Posterior vena cava (tissue), 2 donors: ENCODE measurements around the gene EMP3. TPM values are rescaled to one million over a fixed set of nuclear protein-coding genes. Genes with fewer than 3 reads are reported as not detected.
A peak's percentile ranks its signal among the peaks of the same experiment; 100 is the strongest.
"Not testable (repeated sequence)": the region's sequence is repeated elsewhere in the genome, so short reads cannot be mapped to it uniquely, and the experiment has no call there.

Source experiments
- DNase-seq: peaks from one replicate; pipeline ENCODE4 v3.0.0-alpha.2; 2020; ENCODE audit warnings: low spot score
- intact Hi-C, 2 donors: fragments of 100-400 bp; cut with DNase I; formaldehyde crosslinking; loops; one replicate each; pipeline versions ENCODE4 v1.14.1 to v1.14.2; 2022 to 2023
- long read RNA-seq, 2 donors: library from polyadenylated mRNA; unstranded; transcript quantifications; one replicate each; pipeline ENCODE4 v2.0.0, GENCODE V29; 2020 to 2021
- total RNA-seq, 2 donors: library from RNA; stranded (reverse); fragmentation: NEBNext Ultra II Directional; extraction: Animal tissue kit (Norgen Biotek cat#: 25700); gene quantifications; one replicate each; pipeline ENCODE4 v1.2.1, GENCODE V29; 2021
- donor health status: DM: yes; HTN: yes; CAD: no.
- donor health status: DM: yes; HTN: yes; CAD: no.

EMP3 gene
- 100 to 1,000 TPM; 120 to 297 TPM for total RNA-seq
- long read RNA-seq, donor 1, transcript EMP3-201 (5 exons, 876 nt), result major isoform, 38 of 41 reads
- long read RNA-seq, donor 1, partial matches to known transcripts, result 0 of 41 reads
- long read RNA-seq, donor 1, other reads (novel, unspliced or antisense), result 2 of 41 reads
- long read RNA-seq, donor 2, transcript EMP3-201 (5 exons, 876 nt), result major isoform, 89 of 104 reads
- long read RNA-seq, donor 2, partial matches to known transcripts, result 4 of 104 reads
- long read RNA-seq, donor 2, other reads (novel, unspliced or antisense), result 5 of 104 reads

- intact Hi-C loops, result no loop called here
- peak; percentile 95 for DNase-seq
These were observed at the start of gene EMP3 for GRCh38 chr19:48325265-48325910. TSS of gene EMP3 (plus strand) at chr19:48325552. CDS start at chr19:48326845, 1,293 bp downstream.

- intact Hi-C loops, result no loop called here
- no peak for DNase-seq
These were observed 45.6 kb upstream of the EMP3 start for GRCh38 chr19:48279747-48280146.

GRCh38 chr19:48283908-48284307, 41.4 kb upstream of the EMP3 start:
- peak; percentile 0 for DNase-seq
- intact Hi-C loops, result no loop called here

GRCh38 chr19:48284896-48285295, 40.5 kb upstream of the EMP3 start:
- DNase-seq, result peak; percentile 7
- intact Hi-C loops, result no loop called here

DNA sequence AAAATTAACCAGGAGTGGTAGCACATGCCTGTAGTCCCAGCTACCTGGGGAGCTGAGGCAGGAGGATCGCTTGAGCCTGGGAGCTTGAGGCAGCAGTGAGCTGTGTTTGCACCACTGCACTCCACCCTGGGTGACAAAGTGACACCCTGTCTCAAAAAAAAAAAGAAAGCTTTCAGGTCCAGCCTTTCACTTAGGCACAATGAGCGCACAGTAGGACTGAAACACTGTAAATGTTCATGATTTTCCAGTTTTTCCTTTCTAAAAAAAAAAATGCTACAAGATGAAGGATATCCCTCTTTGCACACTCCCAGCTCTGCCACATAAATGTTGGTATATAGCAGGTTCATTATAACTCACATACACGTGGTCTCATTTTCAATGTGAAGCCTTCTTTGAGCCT, 37.6 kb upstream of the EMP3 start:
- intact Hi-C loops, result no loop called here
- no peak for DNase-seq

DNA sequence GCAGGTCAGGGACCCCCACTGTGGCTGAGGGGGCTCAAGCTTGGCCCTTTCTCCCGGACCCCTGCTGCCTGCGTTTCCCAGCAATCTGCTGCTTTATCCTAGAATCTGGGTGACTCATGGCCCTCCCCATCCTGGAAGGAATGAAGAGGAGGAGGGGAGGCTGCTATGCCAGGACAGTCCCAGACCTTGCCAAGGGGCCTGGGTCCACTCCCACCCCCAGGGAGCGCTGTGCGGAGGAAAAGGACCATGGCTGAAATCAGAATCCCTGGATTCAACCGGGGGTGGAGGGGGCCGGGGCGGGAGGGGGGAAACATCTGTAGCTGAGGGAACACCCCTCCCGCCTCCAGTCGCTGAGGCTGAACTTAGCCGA, 35.0 kb upstream of the EMP3 start:
- no peak for DNase-seq
- intact Hi-C loops, result no loop called here

GRCh38 chr19:48290771-48291488, 34.4 kb upstream of the EMP3 start:
- DNase-seq, result peak; percentile 95
- intact Hi-C loops, result no loop called here

DNA sequence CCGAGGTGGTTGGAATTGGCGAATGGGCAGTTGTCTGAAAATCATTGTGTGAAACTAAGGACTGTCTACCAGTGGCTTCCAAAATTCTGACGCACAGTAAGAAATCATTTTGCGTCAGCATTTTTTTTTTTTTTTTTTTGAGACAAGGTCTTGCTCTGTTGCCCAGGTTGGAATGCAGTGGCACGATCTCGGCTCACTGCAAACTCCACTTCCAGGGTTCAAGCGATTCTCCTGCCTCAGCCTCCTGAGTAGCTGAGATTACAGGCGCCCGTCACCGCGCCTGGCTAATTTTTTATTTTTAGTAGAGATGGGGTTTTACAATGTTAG, 33.9 kb upstream of the EMP3 start:
- DNase-seq, intact Hi-C loops: not testable (repeated sequence)

DNA sequence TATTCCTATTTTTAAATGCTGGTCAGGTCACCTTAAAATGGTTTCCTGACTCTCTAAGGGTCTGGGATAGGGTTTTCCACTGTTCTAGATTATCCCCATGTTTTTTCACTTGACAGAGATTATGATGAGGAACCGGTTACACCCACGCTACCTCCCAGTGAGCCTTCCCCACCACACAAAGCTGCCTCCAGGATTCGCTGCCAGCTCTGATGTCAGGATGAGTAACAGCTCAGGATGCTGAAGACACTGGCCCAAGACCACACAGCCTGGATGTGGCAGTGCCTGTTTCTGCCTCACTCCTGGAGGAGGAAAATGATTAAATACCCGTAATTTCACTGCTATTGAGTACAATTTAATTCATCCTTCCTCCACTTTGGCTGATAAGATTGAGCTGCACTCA, 32.6 kb upstream of the EMP3 start:
- intact Hi-C loops, result no loop called here
- no peak for DNase-seq

- intact Hi-C loops, result no loop called here
- no peak for DNase-seq
These were observed 29.9 kb upstream of the EMP3 start for GRCh38 chr19:48295458-48295857.

DNA sequence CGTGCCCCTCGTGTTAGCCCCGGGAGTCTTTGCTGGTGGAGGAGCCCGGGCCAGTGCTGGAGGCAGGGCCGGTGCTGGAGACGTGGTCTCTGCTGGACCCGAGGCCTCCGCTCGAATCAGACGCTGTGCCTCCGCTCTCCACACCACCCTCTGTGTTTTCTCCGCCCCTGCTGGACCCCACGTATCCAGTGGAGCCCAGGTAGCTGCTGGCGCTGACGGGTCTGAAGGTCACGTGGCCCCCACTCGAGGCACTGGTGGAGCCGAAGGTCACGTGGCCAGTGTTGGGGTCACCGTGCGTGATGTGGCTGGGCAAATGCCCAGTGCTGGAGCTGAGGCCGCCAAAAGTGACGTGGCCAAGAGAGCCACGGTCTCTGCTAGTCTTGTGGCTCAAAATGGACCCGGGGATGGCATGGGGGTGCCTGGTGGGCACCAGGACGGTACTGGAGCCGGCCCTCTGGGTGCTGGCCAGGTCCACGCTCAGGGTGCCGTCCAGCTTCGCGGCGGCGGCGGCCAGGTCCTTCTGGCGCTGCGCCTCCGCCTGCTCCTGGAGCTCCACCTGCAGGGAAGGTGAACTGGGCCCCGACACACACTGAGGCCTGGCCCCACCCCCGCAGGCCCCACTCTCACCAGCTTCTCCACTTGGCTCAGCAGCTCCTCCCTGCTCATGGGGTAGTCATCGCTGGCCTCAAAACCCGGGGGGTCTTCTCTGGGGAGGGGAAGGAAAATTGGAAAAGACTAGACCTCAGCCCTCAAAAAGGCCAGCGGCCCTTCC, 28.2 kb upstream of the EMP3 start:
- intact Hi-C loops, result no loop called here
- no peak for DNase-seq

DNA sequence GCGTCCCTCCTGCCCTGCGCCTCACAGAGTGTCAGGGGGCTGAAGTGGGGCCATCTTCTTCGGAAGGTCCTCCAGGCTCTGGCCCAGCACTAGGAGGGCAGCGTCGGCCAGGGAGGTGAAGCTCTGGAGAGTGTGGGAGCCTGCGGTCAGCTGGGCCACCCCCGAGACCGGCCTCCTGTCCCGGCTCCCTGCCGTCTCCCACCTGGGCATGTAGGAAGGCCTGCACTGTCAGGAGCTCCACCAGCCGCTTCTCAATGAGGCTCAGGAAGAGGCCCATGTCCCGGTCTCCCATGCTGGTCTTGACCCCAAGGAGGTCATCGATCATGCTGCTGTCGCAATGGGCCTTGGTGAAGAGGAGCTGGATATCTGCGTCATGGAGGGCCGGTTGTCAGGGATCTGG, 27.4 kb upstream of the EMP3 start:
- no peak for DNase-seq
- intact Hi-C loops, result no loop called here

DNA sequence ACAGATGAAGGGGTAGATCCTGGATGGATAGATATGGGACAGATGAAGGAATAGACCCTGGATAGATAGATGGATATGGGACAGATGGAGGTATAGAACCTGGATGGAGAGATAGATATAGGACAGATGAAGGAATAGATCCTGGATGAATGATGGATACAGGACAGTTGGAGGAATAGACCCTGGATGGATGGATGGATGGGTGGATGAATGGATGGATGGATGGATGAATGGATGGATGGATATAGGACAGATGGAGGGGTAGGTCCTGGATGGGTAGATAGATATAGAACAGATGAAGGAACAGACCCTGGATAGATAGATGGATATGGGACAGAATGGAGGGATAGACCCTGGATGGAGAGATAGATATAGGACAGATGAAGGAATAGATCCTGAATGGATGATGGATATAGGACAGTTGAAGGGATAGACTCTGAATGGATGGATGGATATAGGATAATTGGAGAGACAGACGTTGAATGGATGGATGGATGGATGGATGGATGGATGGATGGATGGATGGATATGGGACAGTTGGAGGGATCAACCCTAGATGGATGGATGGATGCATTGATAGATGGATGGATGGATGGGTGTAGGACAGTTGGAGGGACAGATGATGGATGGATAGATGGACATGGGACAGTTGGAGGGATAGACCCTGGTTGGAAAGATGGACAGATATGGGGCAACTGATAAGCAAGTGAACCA, 23.3 kb upstream of the EMP3 start:
- DNase-seq, result no peak
- intact Hi-C loops, result no loop called here

- intact Hi-C loops, result no loop called here
These were observed 22.8 kb upstream of the EMP3 start for GRCh38 chr19:48302600-48302959.

DNA sequence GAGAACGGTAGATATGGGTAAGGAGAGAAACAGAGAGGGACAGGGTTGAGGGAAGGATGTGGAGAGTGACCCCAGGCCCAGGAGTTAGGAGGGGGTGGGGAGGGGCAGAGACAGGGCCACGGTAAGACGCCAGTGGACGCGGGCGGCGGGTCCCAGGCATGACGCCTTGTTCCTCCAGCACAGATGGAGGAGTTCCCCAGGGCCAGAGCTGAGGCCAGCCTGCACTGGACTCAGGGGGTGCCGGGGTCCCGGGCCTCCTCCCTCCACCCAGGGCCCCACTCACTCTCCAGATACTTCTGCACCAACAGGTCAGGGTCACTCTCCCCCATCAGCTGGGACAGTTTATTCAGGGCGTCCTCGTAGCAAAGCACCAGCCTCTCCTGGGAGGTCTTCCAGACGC, 22.0 kb upstream of the EMP3 start:
- DNase-seq, result no peak
- intact Hi-C loops, result no loop called here

More at GRCh38 chr19:48302600-48302959, 22.8 kb upstream of the EMP3 start:
- no peak for DNase-seq

DNA sequence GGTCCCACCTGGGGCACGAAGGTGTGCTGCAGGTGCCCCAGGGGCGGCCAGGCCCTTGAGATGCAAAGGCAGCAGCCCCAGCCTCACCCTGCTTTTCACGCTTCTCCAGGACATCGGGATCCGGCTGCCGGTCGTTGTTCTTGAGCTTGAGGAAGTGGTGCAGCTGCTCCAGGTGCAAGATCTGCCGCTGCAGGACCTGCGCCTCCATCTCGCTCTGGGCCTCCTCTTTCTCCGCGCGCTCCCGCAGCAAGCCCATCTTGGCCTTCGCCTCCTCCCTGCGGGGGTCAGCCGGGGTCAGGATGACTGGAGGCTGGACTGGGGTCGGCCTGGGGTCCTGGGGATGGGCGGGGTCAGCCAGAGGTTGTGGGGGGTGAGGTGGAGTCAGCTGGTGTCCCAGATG, 21.5 kb upstream of the EMP3 start:
- intact Hi-C loops, result no loop called here
- no peak for DNase-seq

DNA sequence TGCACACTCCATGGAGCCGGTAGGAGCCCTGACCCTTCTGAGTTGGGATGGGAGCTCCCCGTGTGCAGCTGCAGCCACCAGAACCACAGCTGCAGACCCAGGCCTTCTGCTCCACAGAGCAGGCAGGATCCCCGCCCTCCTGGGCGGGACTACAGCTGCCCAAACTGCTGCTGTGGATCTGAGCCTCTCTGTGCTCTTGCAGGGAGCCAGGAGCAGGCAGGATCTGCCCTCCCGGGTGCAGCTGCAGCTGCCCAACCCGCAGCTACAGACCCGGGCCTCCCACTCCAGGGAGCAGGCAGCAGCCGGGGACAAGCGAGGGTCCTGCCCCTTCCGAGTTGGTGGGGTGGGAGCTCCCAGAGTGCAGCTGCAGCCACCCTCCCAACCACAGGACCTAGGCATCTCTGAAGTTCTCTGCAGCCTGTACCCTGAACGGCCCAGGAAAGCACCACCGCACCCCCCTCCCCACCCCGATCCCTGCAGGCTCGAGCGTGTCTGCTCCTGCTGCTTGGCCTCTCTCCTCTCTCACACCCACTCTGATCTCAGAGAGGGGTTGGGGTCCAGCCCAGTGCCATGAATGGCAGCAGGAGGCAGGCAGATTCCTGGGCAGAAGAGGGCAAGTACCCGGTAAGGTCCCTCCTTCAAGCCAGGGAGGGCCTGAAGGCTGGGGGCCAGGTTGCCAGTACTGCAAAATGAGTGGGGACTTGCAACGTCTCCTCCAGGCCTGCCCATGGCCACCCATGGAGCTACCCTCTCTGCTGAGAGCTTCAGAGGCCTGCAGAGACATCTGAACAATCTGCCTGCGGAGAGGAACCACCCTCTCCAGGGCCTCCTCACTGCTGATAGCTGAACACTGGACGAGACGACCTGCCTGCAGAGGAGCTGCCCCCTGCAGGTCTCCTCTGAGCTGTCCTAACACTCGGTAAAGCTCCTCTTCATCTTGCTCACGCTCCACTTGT, 16.4 kb upstream of the EMP3 start:
- intact Hi-C loops, result no loop called here
- no peak for DNase-seq

GRCh38 chr19:48309731-48310130, 15.6 kb upstream of the EMP3 start:
- DNase-seq, result not testable (repeated sequence)
- intact Hi-C loops, result loop anchor here in 1 of 2 donors (10.0 kb wide), 1 partner anchor 275 kb away; no protein-coding TSS in a partner anchor
